CD1c-positive myeloid dendritic cell (primary cell): ENCODE data around the gene PRR30.
"Not testable (repeated sequence)": the region's sequence is repeated elsewhere in the genome, so short reads cannot be mapped to it uniquely, and the experiment has no call there.

Source experiments
- DNase-seq: peaks from one replicate; pipeline ENCODE4 v3.0.0-alpha.2; 2016; ENCODE audit errors: extremely low spot score

Gene PRR30

GRCh38 chr2:27139310-27139709 is at the start of gene PRR30:
Gene PRR30 (minus strand): TSS chr2:27139410. CDS start chr2:27138329, 1,081 bp downstream.
- DNase-seq = no peak

GRCh38 chr2:27186613-27187345 is 47.6 kb upstream of the PRR30 start:
- DNase-seq = no peak

GRCh38 chr2:27185331-27186026 is 46.3 kb upstream of the PRR30 start:
- peak; percentile 81 for DNase-seq

- no peak for DNase-seq
Observed at GRCh38 chr2:27184115-27184514, 44.9 kb upstream of the PRR30 start.

GRCh38 chr2:27182346-27182745 is 43.1 kb upstream of the PRR30 start:
- no peak for DNase-seq

GRCh38 chr2:27179344-27180000 is 40.3 kb upstream of the PRR30 start:
- DNase-seq = no peak

- no peak for DNase-seq
Observed at GRCh38 chr2:27178469-27178868, 39.3 kb upstream of the PRR30 start.

- no peak for DNase-seq
Observed at GRCh38 chr2:27177441-27178351, 38.5 kb upstream of the PRR30 start.

GRCh38 chr2:27175781-27176180 is 36.6 kb upstream of the PRR30 start:
- DNase-seq = not testable (repeated sequence)

GRCh38 chr2:27175330-27175729 is 36.1 kb upstream of the PRR30 start:
- no peak for DNase-seq

- no peak for DNase-seq
Observed at GRCh38 chr2:27174638-27175037, 35.4 kb upstream of the PRR30 start.

GRCh38 chr2:27171351-27171848 is 32.2 kb upstream of the PRR30 start:
- DNase-seq = no peak

- no peak for DNase-seq
Observed at GRCh38 chr2:27170581-27171337, 31.5 kb upstream of the PRR30 start.

GRCh38 chr2:27164960-27165763 is 26.0 kb upstream of the PRR30 start:
- DNase-seq = no peak

GRCh38 chr2:27162151-27163121 is 23.2 kb upstream of the PRR30 start:
- no peak for DNase-seq

GRCh38 chr2:27160191-27160590 is 21.0 kb upstream of the PRR30 start:
- no peak for DNase-seq

GRCh38 chr2:27159271-27159670 is 20.1 kb upstream of the PRR30 start:
- DNase-seq = no peak

- no peak for DNase-seq
Observed at GRCh38 chr2:27158468-27158867, 19.3 kb upstream of the PRR30 start.

GRCh38 chr2:27155069-27155520 is 15.9 kb upstream of the PRR30 start:
- no peak for DNase-seq
